HEK293T (cell line): ENCODE results near the gene SNX22.

Experiments used
- ARNT ChIP-seq: fragments of 450-650 bp; IDR thresholded peaks from 2 replicates; pipeline ENCODE4 v1.6.1; 2017; ENCODE audit warnings: mild to moderate bottlenecking
- BHLHE40 ChIP-seq: fragments of 450-650 bp; IDR thresholded peaks from 2 replicates; pipeline ENCODE4 v1.6.1; 2016; ENCODE audit warnings: mild to moderate bottlenecking, moderate library complexity, borderline replicate concordance
- ELF4 ChIP-seq: fragments of 450-650 bp; IDR thresholded peaks from 2 replicates; pipeline ENCODE4 v1.6.1; 2017; ENCODE audit warnings: antibody characterized with exemption
- FOXA1 ChIP-seq: fragments of 450-650 bp; IDR thresholded peaks from 2 replicates; pipeline ENCODE4 v1.6.1; 2016; ENCODE audit warnings: mild to moderate bottlenecking
- FOXK2 ChIP-seq: fragments of 450-650 bp; IDR thresholded peaks from 2 replicates; pipeline ENCODE4 v1.6.1; 2016; ENCODE audit warnings: mild to moderate bottlenecking
- FOXM1 ChIP-seq: fragments of 450-650 bp; IDR thresholded peaks from 2 replicates; pipeline ENCODE4 v1.6.1; 2017; ENCODE audit warnings: mild to moderate bottlenecking, borderline replicate concordance
- L3MBTL2 ChIP-seq: fragments of 450-650 bp; conservative IDR thresholded peaks from 2 replicates; pipeline ENCODE4 v1.6.1; 2016; ENCODE audit warnings: mild to moderate bottlenecking
- LEF1 ChIP-seq: fragments of 450-650 bp; IDR thresholded peaks from 2 replicates; pipeline ENCODE4 v1.6.1; 2017; ENCODE audit warnings: mild to moderate bottlenecking, borderline replicate concordance
- NFRKB ChIP-seq: fragments of 450-650 bp; IDR thresholded peaks from 2 replicates; pipeline ENCODE4 v1.6.1; 2016; ENCODE audit warnings: mild to moderate bottlenecking, moderate library complexity
- PKNOX1 ChIP-seq: fragments of 450-650 bp; IDR thresholded peaks from 2 replicates; pipeline ENCODE4 v1.6.1; 2016
- SUZ12 ChIP-seq: fragments of 450-650 bp; IDR thresholded peaks from 2 replicates; pipeline ENCODE4 v1.6.1; 2016; ENCODE audit warnings: mild to moderate bottlenecking
- TARDBP ChIP-seq: fragments of 450-650 bp; IDR thresholded peaks from 2 replicates; pipeline ENCODE4 v1.6.1; 2016
- ZNF384 ChIP-seq: fragments of 450-650 bp; IDR thresholded peaks from 2 replicates; pipeline ENCODE4 v1.6.1; 2016

- TF ChIP-seq BHLHE40 (no peak), SUZ12 (no peak), FOXK2 (no peak), LEF1 (no peak), PKNOX1 (no peak), NFRKB (no peak), FOXM1 (no peak), FOXA1 (no peak), L3MBTL2 (no peak), ARNT (no peak), TARDBP (no peak), ELF4 (no peak), ZNF384 (no peak)
These were observed 4.4 kb upstream of the SNX22 start for GRCh38 chr15:64146885-64147681.
